HG03520 (cell line): ENCODE measurements around the gene PCDH8.

Experiments
- ATAC-seq: cut with Tn5 transposase; IDR thresholded peaks from one replicate; pipeline ENCODE4 v1.9.1; 2021; ENCODE audit warnings: mild to moderate bottlenecking, moderate library complexity; ENCODE audit not compliant: unreplicated experiment

PCDH8 gene

GRCh38 chr13:52851137-52851962 lies 2.9 kb upstream of the PCDH8 start:
- peak; percentile 80 for ATAC-seq

DNA sequence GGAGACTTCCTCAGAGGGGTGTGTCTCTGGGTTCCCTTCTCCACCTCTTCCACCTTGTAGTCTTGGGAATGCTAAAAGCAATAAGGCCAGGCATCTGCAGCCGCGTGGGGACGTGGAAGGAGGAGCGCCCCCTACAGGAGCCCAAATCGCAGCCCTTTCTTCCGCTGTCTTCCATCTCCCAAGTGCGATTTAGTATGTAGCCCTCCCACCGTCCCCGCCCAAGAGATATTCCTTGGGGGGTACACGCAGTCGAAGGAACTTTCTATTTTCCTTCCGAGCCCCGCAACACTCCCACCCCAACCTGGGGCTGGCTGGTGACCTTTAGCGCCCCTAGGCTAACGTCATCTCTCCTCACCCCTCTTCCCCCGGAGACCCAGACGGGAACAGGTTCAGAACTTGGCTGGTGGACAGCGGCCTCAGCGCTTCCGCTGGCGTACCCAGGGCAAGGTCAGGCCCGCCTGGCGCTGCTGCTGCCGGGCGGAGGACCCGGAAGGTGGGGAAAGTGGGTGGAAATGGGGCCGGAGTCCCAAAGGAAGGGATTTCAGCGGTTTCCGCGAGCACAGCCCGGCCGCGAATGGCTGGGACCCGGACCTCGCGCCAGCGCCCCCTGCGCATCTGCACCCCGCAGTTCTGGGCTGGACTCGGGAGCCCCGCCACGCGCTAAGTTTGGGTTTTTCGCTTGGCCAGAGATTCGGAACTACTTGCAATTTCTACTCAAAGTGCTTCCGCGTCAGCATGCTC lies 2.1 kb upstream of the PCDH8 start:
- peak; percentile 56 for ATAC-seq

GRCh38 chr13:52850072-52850395 lies 1.6 kb upstream of the PCDH8 start:
- ATAC-seq, result no peak

DNA sequence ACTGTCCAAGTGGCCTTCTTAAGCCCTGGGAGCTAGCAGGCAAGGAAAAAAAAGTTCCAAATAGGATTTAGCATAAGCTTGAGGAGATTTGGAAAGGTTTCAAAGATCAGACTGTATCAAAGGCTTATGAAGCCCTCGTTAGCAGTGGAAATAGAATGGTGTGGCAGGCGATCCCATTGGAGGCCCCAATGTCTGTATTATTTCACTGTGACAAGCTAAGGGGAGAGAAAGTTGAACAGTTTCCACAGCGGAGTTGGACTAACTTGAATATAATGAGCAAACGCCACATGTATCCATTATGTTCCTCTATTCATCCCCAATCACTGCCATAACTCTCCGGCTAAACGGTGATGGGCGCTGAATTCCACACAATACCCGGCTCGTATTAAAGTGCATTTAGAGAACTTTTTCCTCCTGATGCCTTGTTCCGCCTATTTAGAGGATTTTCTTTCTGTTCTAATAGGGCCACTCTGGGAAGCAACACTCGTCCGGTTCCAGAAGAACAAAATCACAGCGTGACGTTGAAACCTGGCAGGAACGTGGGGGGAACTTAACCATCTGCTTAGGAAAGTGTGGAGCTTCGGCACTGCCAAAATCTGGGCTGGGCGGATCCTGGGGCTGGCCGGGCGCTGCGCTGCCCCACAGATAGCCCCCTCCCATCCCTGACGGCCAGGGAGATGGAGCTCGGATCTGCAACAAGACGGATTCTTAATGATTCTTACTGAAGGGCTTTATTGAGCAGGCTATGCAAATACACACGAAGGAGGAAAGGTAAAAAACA lies 1.0 kb upstream of the PCDH8 start:
- no peak for ATAC-seq

DNA sequence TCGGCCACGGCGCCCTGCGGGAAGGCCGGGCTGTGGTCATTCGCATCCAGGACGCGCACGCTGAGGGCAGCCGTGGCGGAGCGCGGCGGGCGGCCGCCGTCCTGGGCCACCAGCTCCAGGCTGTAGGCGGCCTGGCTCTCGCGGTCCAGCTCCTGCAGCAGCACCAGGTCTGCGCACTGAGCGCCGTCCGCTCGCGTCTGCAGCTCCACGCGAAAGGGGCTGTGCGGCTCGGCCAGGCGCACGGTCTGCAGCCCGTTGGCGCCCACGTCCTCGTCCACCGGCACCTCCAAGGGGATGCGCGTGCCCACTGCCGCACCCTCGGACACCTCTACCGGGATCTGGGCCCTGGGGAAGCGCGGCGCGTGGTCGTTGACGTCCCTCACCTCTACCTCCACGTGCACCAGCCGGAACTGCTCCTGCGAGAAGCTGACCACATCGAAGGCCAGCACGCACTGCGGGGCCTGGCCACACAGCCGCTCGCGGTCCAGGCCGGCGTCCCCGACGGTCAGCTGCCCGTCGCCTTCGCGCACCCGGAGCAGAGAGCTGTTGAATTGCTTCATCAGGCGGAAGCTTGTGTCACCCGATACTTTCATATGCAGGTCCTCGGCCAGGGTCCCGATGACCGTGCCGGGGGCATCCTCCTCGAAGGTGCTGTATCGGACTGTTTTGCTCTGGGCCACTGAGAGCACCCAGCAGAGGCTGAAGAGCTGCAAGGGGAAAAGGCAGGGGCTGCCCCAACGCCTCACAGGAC lies 583 bp downstream of the PCDH8 start:
- ATAC-seq, result no peak

DNA sequence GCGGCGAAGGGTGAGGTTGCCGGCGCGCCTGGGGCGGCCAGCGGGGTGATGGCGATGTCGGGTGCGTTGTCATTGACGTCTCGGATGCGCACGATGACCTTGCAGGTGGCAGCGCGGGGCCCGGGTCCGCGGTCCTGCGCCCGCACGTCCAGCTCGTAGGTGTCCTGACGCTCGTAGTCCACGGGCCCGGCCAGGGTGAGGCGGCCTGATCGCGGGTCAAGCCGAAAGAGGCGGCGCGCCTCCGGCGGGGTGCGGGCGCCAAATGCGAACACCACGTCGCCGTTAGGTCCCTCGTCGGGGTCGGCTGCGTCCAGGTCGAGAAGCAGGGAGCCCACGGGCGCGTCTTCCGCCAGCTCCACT lies 1.1 kb downstream of the PCDH8 start:
- ATAC-seq, result no peak

DNA sequence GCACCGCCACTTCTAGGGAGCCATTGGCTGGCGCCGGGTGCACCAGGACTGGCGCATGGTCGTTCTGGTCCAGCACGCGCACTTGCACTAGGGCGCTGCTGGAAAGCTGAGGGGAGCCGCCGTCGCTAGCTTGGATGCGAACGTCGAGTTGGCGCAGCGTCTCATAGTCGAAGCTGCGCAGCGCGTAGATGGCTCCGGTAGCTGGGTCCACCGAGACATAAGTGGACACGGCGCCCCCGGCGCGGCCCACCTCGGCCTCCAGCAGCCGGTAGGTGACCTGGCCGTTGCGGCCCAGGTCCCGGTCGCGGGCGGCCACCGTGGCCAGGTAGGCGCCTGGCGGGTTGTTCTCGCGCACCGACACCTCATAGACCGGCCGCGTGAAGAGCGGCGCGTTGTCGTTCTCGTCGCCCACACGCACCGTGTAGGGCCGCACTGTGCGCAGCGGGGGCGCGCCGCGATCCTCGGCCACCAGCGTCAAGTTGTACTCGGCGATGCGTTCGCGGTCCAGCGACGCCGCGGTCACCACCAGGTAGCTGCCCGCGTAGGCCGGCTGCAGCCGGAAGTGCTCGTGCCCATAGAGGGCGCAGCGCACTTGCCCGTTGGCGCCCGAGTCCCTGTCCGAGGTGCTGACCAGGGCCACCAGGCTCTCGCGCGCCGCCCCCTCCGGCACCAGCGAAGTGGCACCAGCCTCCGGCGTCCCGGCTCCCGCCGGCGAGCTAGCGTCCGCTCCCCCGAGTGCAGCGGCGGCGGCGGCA lies 1.7 kb downstream of the PCDH8 start:
- ATAC-seq, result no peak

DNA sequence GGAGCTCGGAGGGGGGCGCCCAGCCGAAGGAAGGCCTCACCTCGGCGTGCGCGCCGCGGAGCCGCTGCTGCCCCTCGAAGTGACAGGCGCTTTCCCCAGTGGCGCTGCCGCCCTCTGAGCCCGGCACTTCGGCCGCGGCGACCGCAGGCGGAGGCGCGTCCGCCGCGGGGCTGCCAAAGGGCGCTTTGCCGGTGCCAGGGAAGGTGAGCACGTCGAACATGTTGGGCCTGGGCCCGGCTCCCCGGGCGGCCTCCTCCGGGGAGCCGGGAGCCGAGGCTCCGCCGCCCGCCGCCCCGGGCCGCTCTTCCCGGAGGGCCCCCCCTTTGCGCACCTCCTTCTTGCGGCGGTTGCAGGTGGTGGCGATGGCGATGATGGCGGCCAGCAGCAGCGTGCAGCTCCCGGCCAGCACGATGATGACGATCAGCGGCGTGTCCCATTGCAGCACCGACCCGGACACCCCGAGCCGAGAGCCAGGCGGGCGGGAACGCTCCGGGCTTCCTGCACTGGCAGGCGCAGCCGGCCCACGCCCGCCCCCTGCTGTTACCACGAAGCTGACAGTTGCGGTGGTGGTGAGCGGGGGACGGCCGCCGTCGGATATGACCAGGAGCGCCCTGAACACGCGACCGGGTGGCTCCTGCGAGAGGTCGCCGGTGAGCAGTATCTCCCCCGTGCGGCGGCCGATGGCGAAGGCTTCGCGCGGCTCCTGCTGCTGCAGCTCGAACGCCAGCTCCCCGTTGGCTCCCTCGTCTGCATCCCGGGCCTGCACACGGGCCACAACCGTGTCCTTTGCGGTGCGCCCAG lies 2.5 kb downstream of the PCDH8 start:
- no peak for ATAC-seq

DNA sequence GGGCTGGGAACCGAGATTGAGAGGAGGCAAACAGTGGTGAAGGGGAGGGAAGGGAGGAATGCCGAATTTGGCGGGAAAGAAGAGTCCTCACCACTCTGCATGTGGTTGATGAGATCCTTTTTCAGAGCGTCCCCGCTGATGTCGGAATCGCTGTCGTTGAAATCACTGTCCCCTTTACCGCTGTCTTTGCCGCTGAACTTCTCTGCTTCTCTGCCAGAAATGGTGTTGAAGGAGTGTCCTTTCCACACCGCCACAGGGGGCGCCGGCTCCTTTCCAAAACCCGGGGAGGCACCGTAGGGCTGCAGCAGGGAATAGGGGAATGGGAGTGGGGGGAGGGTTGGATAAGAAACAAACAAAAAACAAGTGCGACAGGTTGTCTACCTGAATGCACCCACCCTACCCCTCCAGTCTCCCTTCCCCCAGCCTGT lies 3.1 kb downstream of the PCDH8 start:
- ATAC-seq, result no peak

DNA sequence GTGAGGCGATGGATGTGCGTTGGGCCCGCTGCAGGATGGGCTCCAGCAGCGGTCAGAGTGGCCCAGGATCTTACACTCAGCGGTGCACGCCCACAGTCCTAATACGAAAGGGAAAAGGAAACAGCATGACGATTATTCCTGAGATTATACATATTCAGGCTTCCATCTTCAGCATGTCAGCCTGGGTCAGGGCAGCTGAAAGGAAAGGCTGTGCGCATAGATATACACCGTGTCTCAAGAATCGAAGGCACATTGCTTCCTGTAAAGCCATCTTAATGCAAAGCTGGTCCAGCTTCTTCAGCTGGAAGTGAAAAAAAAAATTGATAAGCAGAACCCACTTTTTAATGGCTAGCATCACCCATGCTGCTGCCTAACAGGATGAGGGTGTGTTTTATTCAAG lies 3.6 kb downstream of the PCDH8 start:
- ATAC-seq, result no peak

DNA sequence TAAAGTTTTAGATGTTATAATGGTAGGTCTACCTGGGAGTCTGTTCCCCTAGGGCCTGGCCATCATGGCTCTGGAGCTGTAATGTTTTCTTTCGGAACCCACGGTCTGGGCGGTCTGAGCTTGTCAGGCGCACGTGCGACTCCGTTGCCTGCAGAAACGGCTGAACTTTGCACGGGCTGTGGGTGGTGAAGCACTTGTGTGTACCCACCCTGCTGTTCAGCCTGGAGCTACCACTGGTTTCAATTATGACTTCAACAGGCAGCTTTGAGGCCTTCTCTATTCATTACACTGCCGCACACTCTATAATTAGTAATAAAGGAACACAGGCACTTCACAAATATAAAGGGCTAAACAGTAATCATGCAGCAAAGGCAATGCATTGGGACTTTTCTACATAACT lies 6.0 kb downstream of the PCDH8 start:
- ATAC-seq, result no peak

- no peak for ATAC-seq
Observed at GRCh38 chr13:52840066-52840465, 8.4 kb downstream of the PCDH8 start.

GRCh38 chr13:52838433-52839107 lies 9.9 kb downstream of the PCDH8 start:
- ATAC-seq, result no peak

- ATAC-seq, result no peak
Observed at GRCh38 chr13:52837850-52838249, 10.6 kb downstream of the PCDH8 start.

GRCh38 chr13:52835071-52835839 lies 13.2 kb downstream of the PCDH8 start:
- ATAC-seq, result no peak

DNA sequence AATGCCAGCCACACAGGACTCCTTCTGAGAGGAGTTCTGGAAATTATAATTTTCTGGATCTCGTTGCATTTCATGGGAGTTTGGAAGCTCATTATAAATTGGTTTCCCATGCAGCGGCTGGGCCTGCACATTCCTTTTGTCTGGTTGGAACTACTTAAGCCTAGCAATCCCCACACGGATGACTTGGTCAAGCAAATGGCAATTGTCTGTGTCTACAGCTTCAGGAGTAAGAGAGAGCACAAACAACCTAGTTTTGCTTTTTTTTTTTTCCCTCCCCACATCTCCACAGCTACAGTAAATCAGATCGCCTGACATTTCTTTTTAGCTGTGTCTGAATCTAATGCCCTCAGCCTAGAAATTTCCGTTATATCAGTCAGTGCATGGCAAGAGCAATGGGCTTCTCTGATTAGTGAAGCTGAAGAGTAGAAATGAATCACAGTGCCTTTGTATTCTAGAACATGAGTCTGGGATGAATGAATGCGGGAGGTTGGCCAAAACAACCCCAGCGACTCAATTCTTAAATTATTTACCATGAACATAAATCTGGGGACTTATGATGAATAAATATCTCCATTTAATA lies 15.1 kb downstream of the PCDH8 start:
- no peak for ATAC-seq

- no peak for ATAC-seq
Observed at GRCh38 chr13:52832313-52832712, 16.1 kb downstream of the PCDH8 start.

GRCh38 chr13:52830946-52831345 lies 17.5 kb downstream of the PCDH8 start:
- no peak for ATAC-seq
